HL-60 (cell line): ENCODE data around the gene TSPAN33.

Experiments used
- POLR2AphosphoS5 ChIP-seq: IDR thresholded peaks from 2 replicates; pipeline ENCODE4 v1.6.1; 2012; ENCODE audit warnings: low read depth
- TF ChIP-seq, protein P1 (sequence below): IDR thresholded peaks from one replicate; pipeline ENCODE4 v1.5.1; 2011; ENCODE audit warnings: low read length, control low read depth, inconsistent platforms; ENCODE audit not compliant: insufficient read depth
- TF ChIP-seq, protein P2 (sequence below): IDR thresholded peaks from 2 replicates; pipeline ENCODE4 v1.6.1; 2012; ENCODE audit warnings: low read depth; ENCODE audit not compliant: insufficient replicate concordance

- TF ChIP-seq, protein P1, sequence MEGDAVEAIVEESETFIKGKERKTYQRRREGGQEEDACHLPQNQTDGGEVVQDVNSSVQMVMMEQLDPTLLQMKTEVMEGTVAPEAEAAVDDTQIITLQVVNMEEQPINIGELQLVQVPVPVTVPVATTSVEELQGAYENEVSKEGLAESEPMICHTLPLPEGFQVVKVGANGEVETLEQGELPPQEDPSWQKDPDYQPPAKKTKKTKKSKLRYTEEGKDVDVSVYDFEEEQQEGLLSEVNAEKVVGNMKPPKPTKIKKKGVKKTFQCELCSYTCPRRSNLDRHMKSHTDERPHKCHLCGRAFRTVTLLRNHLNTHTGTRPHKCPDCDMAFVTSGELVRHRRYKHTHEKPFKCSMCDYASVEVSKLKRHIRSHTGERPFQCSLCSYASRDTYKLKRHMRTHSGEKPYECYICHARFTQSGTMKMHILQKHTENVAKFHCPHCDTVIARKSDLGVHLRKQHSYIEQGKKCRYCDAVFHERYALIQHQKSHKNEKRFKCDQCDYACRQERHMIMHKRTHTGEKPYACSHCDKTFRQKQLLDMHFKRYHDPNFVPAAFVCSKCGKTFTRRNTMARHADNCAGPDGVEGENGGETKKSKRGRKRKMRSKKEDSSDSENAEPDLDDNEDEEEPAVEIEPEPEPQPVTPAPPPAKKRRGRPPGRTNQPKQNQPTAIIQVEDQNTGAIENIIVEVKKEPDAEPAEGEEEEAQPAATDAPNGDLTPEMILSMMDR = no peak
- TF ChIP-seq, protein P2, sequence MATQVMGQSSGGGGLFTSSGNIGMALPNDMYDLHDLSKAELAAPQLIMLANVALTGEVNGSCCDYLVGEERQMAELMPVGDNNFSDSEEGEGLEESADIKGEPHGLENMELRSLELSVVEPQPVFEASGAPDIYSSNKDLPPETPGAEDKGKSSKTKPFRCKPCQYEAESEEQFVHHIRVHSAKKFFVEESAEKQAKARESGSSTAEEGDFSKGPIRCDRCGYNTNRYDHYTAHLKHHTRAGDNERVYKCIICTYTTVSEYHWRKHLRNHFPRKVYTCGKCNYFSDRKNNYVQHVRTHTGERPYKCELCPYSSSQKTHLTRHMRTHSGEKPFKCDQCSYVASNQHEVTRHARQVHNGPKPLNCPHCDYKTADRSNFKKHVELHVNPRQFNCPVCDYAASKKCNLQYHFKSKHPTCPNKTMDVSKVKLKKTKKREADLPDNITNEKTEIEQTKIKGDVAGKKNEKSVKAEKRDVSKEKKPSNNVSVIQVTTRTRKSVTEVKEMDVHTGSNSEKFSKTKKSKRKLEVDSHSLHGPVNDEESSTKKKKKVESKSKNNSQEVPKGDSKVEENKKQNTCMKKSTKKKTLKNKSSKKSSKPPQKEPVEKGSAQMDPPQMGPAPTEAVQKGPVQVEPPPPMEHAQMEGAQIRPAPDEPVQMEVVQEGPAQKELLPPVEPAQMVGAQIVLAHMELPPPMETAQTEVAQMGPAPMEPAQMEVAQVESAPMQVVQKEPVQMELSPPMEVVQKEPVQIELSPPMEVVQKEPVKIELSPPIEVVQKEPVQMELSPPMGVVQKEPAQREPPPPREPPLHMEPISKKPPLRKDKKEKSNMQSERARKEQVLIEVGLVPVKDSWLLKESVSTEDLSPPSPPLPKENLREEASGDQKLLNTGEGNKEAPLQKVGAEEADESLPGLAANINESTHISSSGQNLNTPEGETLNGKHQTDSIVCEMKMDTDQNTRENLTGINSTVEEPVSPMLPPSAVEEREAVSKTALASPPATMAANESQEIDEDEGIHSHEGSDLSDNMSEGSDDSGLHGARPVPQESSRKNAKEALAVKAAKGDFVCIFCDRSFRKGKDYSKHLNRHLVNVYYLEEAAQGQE = no peak
- no peak for TF ChIP-seq POLR2AphosphoS5
Measured at GRCh38 chr7:129110982-129111376, 33.5 kb upstream of the TSPAN33 start.
